Measurements from ENCODE around the gene ARHGAP6. TPM values are rescaled to one million over a fixed set of nuclear protein-coding genes. Genes with fewer than 3 reads are reported as not detected.

The ARHGAP6 gene
- polyA plus RNA-seq, 3 donors = 0.31 to 1.1 (median 0.40) TPM

GRCh38 chrX:11591723-11592346 lies 73.9 kb downstream of the ARHGAP6 start:
- DNase-seq = no peak
- TF ChIP-seq CTCF (IDR thresholded peaks at IDR 0.05) = no peak
- Histone ChIP-seq H3K36me3 (replicated peaks in 1 of 2; ENCODE audit: control insufficient read depth in 1 of 2, insufficient read depth in 2 of 2, low read length in 2 of 2) (no peaks in the 10 kb centered on the region), H2AFZ (ENCODE audit: insufficient read depth, low read depth, low read length, poor library complexity, severe bottlenecking) (no peak overlapping the region), H4K20me1 (ENCODE audit: insufficient read depth, low read length) (no peaks in the 10 kb centered on the region), H3K4me3 (replicated peaks in 1 of 3; ENCODE audit: low read depth in 2 of 3, low read length in 3 of 3) (no peak overlapping the region), H3K79me2 (ENCODE audit: insufficient read depth, low read length) (no peaks in the 10 kb centered on the region), H3K27ac (ENCODE audit: low read depth in 1 of 2, low read length in 2 of 2) (no peak overlapping the region), H3K27me3 (ENCODE audit: control insufficient read depth in 2 of 2, insufficient read depth in 2 of 2, low read length in 2 of 2) (no peaks in the 10 kb centered on the region), H3K4me2 (replicated peaks; ENCODE audit: extremely low read depth, low read length, poor library complexity, severe bottlenecking) (no peak overlapping the region), H3K9ac (ENCODE audit: insufficient read depth, low read length, poor library complexity, severe bottlenecking) (no peak overlapping the region), H3K9me3 (replicated peaks in 1 of 2; ENCODE audit: control insufficient read depth in 1 of 2, insufficient read depth in 1 of 2, low read length in 2 of 2) (no peaks in the 10 kb centered on the region), H3K4me1 (ENCODE audit: control insufficient read depth in 1 of 2, insufficient read depth in 2 of 2, low read length in 2 of 2) (no peaks in the 10 kb centered on the region)
- Mint-ChIP-seq H3K27me3 (ENCODE audit: low read depth in 3 of 3) (peaks cover 0 to 1% (median 0%) of the 10 kb centered on the region in 3 donors), H3K9me3 (peaks cover 0 to 2% (median 0%) of the 10 kb centered on the region in 7 donors), H3K4me1 (peaks cover 4% of the 10 kb centered on the region), H3K4me3 (no peak overlapping the region), H3K36me3 (no peaks in the 10 kb centered on the region), H3K27ac (peak overlapping the region in 1 of 7 donors; percentile 28)
- intact Hi-C loops (cut with micrococcal nuclease) = no loop called here

GRCh38 chrX:11589641-11590040 lies 76.1 kb downstream of the ARHGAP6 start:
- intact Hi-C loops (cut with micrococcal nuclease) = no loop called here
- no peak overlapping the region for H3K4me2 ChIP-seq (replicated peaks; ENCODE audit: extremely low read depth, low read length, poor library complexity, severe bottlenecking)
- H3K79me2 ChIP-seq (ENCODE audit: insufficient read depth, low read length) = no peaks in the 10 kb centered on the region
- H3K4me3 ChIP-seq (replicated peaks in 1 of 3; ENCODE audit: low read depth in 2 of 3, low read length in 3 of 3) = no peak overlapping the region
- H4K20me1 ChIP-seq (ENCODE audit: insufficient read depth, low read length) = no peaks in the 10 kb centered on the region
- DNase-seq = no peak
- WGBS (ENCODE audit: insufficient coverage) = no CpG with 5 or more reads among the region's 3 CpGs
- H3K9ac ChIP-seq (ENCODE audit: insufficient read depth, low read length, poor library complexity, severe bottlenecking) = no peak overlapping the region
- no peaks in the 10 kb centered on the region for H3K4me1 ChIP-seq (ENCODE audit: control insufficient read depth in 1 of 2, insufficient read depth in 2 of 2, low read length in 2 of 2)
- no peak overlapping the region for H2AFZ ChIP-seq (ENCODE audit: insufficient read depth, low read depth, low read length, poor library complexity, severe bottlenecking)
- Mint-ChIP-seq H3K27ac (no peak overlapping the region), H3K4me3 (no peak overlapping the region), H3K36me3 (no peaks in the 10 kb centered on the region), H3K4me1 (peaks cover 4% of the 10 kb centered on the region), H3K27me3 (ENCODE audit: low read depth in 3 of 3) (no peaks in the 10 kb centered on the region), H3K9me3 (peaks cover 0 to 2% (median 0%) of the 10 kb centered on the region in 7 donors)
- H3K27ac ChIP-seq (ENCODE audit: low read depth in 1 of 2, low read length in 2 of 2) = no peak overlapping the region
- H3K36me3 ChIP-seq (replicated peaks in 1 of 2; ENCODE audit: control insufficient read depth in 1 of 2, insufficient read depth in 2 of 2, low read length in 2 of 2) = no peaks in the 10 kb centered on the region
- no peaks in the 10 kb centered on the region for H3K9me3 ChIP-seq (replicated peaks in 1 of 2; ENCODE audit: control insufficient read depth in 1 of 2, insufficient read depth in 1 of 2, low read length in 2 of 2)
- TF ChIP-seq CTCF (IDR thresholded peaks at IDR 0.05) = no peak
- no peaks in the 10 kb centered on the region for H3K27me3 ChIP-seq (ENCODE audit: control insufficient read depth in 2 of 2, insufficient read depth in 2 of 2, low read length in 2 of 2)
